ENCODE measurements around the gene HDAC4.

- TF ChIP-seq HNF4G (IDR thresholded peaks at IDR 0.05) (no peak), TAF1 (conservative IDR thresholded peaks at IDR 0.05) (no peak), CTCF (IDR thresholded peaks at IDR 0.05; ENCODE audit: low read depth, low read length, missing input control) (no peak), YY1 (IDR thresholded peaks at IDR 0.05) (no peak), SP1 (IDR thresholded peaks at IDR 0.05) (no peak), MAX (IDR thresholded peaks at IDR 0.05) (no peak), JUND (IDR thresholded peaks at IDR 0.05) (no peak), ATF3 (IDR thresholded peaks at IDR 0.05) (no peak), RAD21 (IDR thresholded peaks at IDR 0.05) (no peak)
Observed at GRCh38 chr2:239355139-239355538, 45.7 kb downstream of the HDAC4 start.
